Measurements from ENCODE around the gene ASIC3.

- TF ChIP-seq TCF12 (IDR thresholded peaks at IDR 0.05; ENCODE audit: low read depth, low read length) (no peak), SIX5 (IDR thresholded peaks at IDR 0.05; ENCODE audit: low read depth, low read length) (no peak), CEBPB (IDR thresholded peaks at IDR 0.05; ENCODE audit: low read depth, low read length) (no peak), JUND (IDR thresholded peaks at IDR 0.05; ENCODE audit: low read length) (no peak)
- TF ChIP-seq, protein P1, sequence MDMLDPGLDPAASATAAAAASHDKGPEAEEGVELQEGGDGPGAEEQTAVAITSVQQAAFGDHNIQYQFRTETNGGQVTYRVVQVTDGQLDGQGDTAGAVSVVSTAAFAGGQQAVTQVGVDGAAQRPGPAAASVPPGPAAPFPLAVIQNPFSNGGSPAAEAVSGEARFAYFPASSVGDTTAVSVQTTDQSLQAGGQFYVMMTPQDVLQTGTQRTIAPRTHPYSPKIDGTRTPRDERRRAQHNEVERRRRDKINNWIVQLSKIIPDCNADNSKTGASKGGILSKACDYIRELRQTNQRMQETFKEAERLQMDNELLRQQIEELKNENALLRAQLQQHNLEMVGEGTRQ (IDR thresholded peaks at IDR 0.05; ENCODE audit: low read length), result no peak
Measured at GRCh38 chr7:151082141-151083070, 34.1 kb downstream of the ASIC3 start.
